Prostate gland (tissue), 2 donors: ENCODE results near the gene COLEC12. TPM values are rescaled to one million over a fixed set of nuclear protein-coding genes. Genes with fewer than 3 reads are reported as not detected.

ENCODE experiments used
- DNase-seq: peaks from one replicate; pipeline ENCODE4 v3.0.0-alpha.2; 2019; ENCODE audit warnings: low spot score
- H3K27ac ChIP-seq, 2 donors: fragments of 200-600 bp; sonication (generic); 2 replicates each; pipeline ENCODE4 v1.5.1; 2017 to 2019
- H3K27me3 ChIP-seq: fragments of 200-600 bp; sonication (generic); replicated peaks from 2 replicates; pipeline ENCODE4 v1.5.1; 2019; ENCODE audit not compliant: insufficient read depth
- H3K36me3 ChIP-seq, 2 donors: fragments of 200-600 bp; sonication (generic); 1 replicate in 1 of 2; 2 replicates in 1 of 2; pipeline versions ENCODE4 v1.5.1 to v1.8.1; 2017 to 2019
- H3K4me1 ChIP-seq: fragments of 200-600 bp; sonication (generic); replicated peaks from 2 replicates; pipeline ENCODE4 v1.5.1; 2019
- H3K4me3 ChIP-seq, 2 donors: fragments of 200-600 bp; sonication (generic); 2 replicates each; pipeline ENCODE4 v1.5.1; 2017 to 2019
- H3K9me3 ChIP-seq: fragments of 200-600 bp; sonication (generic); 2 replicates; pipeline ENCODE4 v1.5.1; 2017
- POLR2A ChIP-seq: fragments of 450-650 bp; IDR thresholded peaks from one replicate; pipeline ENCODE4 v1.6.1; 2016; ENCODE audit warnings: antibody characterized with exemption, mild to moderate bottlenecking
- POLR2AphosphoS5 ChIP-seq: sonication (generic); formaldehyde crosslinking; IDR thresholded peaks from one replicate; pipeline ENCODE4 v1.6.1; 2017; ENCODE audit warnings: antibody characterized with exemption
- WGBS: methylation state at CpG from one replicate; pipeline ENCODE4 v1.1.5; 2018; 5-methylcytosine and 5-hydroxymethylcytosine counted together
- intact Hi-C: fragments of 100-400 bp; cut with DNase I; formaldehyde crosslinking; loops from one replicate; pipeline ENCODE4 v1.14.2; 2022
- total RNA-seq, 2 donors: library from RNA; depleted of rRNA; stranded (reverse); fragments of >200 nt; gene quantifications; one replicate each; pipeline ENCODE4 v1.1.0, GENCODE V29; 2016
- TF ChIP-seq, protein P1 (sequence below), 4 experiments: fragments of 200-600 bp in 2 of 4; fragments of 450-650 bp in 2 of 4; sonication (generic) in 2 of 4; IDR thresholded peaks; 1 replicate in 3 of 4; 2 replicates in 1 of 4; pipeline ENCODE4 v1.5.1; 2016 to 2019; ENCODE audit warnings: antibody characterized with exemption in 4 of 4, mild to moderate bottlenecking in 2 of 4, moderate library complexity in 2 of 4

Gene COLEC12
- total RNA-seq, 2 donors from 2014 or later = 11.1 to 35.0 TPM

DNA sequence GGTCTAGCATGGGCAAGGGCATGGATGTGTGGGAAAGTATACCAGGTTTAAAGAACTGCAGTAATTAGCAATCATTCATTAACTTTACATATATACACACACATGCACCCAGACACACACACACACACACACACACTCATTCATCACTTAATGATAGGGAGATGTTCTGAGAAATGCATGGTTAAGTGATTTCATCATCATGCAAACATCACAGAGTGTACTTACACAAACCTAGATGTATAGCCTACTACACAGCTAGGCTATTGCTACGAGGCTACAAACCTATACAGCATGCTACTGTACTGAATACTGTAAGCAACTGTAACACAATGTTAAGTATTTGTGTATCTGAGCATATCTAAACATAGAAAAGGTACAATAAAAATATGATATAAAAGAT is 83.6 kb downstream of the COLEC12 start:
- no peak overlapping the region for H3K27ac ChIP-seq
- intact Hi-C loops = no loop called here
- TF ChIP-seq POLR2A (no peak), POLR2AphosphoS5 (no peak)
- TF ChIP-seq, protein P1, sequence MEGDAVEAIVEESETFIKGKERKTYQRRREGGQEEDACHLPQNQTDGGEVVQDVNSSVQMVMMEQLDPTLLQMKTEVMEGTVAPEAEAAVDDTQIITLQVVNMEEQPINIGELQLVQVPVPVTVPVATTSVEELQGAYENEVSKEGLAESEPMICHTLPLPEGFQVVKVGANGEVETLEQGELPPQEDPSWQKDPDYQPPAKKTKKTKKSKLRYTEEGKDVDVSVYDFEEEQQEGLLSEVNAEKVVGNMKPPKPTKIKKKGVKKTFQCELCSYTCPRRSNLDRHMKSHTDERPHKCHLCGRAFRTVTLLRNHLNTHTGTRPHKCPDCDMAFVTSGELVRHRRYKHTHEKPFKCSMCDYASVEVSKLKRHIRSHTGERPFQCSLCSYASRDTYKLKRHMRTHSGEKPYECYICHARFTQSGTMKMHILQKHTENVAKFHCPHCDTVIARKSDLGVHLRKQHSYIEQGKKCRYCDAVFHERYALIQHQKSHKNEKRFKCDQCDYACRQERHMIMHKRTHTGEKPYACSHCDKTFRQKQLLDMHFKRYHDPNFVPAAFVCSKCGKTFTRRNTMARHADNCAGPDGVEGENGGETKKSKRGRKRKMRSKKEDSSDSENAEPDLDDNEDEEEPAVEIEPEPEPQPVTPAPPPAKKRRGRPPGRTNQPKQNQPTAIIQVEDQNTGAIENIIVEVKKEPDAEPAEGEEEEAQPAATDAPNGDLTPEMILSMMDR (IDR thresholded peaks at IDR 0.05) = no peak
- H3K27me3 ChIP-seq = no peaks in the 10 kb centered on the region
- DNase-seq = no peak
- no peaks in the 10 kb centered on the region for H3K36me3 ChIP-seq
- WGBS = 84% methylated on average over 1 of the region's 1 CpG
- H3K4me3 ChIP-seq = no peak overlapping the region
- H3K4me1 ChIP-seq = no peaks in the 10 kb centered on the region
- no peaks in the 10 kb centered on the region for H3K9me3 ChIP-seq

DNA sequence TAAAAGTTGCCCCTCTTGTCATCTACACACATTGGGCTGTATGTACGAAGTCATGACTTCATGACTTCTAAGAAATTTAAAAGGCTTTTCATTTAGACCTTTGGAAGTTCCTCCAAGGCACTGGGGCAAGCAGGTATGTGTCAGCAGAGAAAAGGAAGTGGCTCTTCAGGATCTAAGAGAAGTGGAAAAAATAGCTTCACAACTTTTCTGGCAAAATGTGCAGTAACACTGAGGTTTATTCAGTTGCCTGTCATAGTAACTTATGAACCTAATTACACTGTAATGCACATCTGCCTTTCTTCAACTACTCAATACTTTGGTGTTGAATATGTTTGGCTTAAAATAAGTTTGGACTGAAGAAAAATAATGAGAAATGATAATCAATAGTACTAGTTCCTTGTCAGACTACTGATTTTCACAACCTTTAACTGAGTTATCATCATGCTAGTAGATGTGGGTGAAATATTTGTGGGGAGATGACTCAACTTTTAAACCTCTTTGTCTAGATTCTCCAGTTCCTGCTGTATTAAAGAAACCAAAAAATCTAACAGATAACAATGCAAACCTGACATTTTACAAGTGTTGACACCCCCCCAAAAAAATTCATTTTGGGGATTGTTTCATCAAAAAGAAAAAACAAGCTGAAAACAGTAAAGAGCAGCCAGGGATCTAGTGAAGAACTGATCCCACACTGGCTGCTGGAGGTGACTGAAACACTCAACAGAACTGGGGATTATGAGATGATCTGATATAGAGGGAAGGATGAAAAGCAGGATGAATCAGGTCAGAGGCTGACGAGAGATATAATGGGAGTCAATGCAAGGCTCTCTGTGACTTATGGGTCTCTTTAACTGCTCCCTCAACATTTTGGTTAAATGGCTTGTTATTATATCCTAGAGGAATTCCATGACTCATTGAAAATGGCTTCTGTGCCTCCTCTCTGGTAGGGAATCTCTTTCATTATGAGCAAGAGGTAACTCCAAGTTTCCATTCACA is 84.6 kb downstream of the COLEC12 start:
- Histone ChIP-seq H3K36me3 (no peaks in the 10 kb centered on the region), H3K4me1 (no peaks in the 10 kb centered on the region), H3K4me3 (no peak overlapping the region), H3K27me3 (no peaks in the 10 kb centered on the region), H3K9me3 (no peaks in the 10 kb centered on the region), H3K27ac (no peak overlapping the region)
- WGBS = 77% methylated on average over 2 of the region's 2 CpGs
- no peak for DNase-seq
- TF ChIP-seq, protein P1 (IDR thresholded peaks at IDR 0.05) = no peak
- no peak for TF ChIP-seq POLR2AphosphoS5
- intact Hi-C loops = no loop called here

DNA sequence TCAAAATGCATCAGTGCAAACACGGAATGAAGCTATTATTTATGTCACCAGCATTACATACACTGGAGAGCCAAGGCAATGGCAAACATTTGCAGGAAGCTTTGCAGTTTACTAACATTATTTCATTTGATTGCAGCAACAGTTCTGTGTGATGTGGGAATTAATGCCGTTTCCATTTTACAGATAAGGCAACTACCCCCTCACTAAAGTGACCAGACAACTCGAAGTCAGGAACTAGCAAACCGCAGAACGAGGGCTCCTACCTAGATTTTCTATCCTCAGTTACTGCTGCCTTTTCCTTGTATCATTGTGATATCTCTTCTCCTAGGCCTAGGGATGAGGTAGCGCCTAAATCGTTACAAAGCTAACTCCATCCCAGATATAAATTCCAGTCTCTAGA is 85.5 kb downstream of the COLEC12 start:
- Histone ChIP-seq H3K36me3 (no peaks in the 10 kb centered on the region), H3K4me3 (no peak overlapping the region), H3K27me3 (no peaks in the 10 kb centered on the region), H3K9me3 (no peaks in the 10 kb centered on the region), H3K4me1 (no peaks in the 10 kb centered on the region), H3K27ac (no peak overlapping the region)
- WGBS = 79% methylated on average over 7 of the region's 7 CpGs
- no peak for DNase-seq
- intact Hi-C loops = no loop called here
- TF ChIP-seq, protein P1 (IDR thresholded peaks at IDR 0.05) = no peak
- TF ChIP-seq POLR2AphosphoS5 (no peak), POLR2A (no peak)

DNA sequence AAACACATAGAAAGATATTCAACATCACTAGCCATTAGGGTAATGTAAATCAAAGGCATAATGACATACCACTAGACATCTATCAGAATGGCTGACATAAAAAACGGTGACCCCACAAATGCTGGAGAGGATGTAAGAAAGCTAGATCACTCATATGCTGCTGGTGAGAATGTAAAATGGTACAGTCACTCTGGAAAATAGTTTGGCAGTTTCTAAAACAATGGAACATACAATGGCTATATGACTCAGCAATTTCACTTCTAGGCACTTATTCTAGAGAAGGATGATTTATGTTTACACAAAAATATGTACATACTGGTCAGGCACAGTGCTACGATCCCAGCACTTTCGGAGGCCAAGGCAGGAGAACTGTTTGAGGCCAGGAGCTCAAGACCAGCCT is 87.3 kb downstream of the COLEC12 start:
- 74% methylated on average over 3 of the region's 3 CpGs for WGBS
- Histone ChIP-seq H3K36me3 (no peaks in the 10 kb centered on the region), H3K9me3 (no peaks in the 10 kb centered on the region), H3K4me1 (no peaks in the 10 kb centered on the region), H3K27me3 (no peaks in the 10 kb centered on the region), H3K27ac (no peak overlapping the region), H3K4me3 (no peak overlapping the region)
- no peak for DNase-seq
- intact Hi-C loops = no loop called here
- TF ChIP-seq POLR2AphosphoS5 (no peak), POLR2A (no peak)
- TF ChIP-seq, protein P1 (IDR thresholded peaks at IDR 0.05) = no peak

DNA sequence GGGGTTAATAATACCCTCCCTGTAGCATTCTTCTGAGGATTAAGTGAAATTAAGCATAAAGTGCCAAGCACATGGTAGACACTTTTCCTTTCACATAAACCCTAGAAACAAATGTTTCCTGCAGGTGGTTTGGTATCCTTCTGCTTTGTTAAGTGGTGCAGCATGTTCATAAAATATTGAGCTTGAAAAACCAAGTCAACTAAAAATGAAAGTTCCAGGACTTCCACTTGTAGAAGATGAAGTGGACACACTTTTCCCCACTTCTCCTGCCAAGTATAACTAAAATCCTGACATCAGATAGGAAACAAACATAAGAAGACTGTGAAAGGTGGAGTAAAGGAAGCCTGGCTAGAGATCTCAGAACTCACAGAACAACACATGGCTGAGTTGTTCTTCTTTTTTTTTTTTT is 90.5 kb downstream of the COLEC12 start:
- TF ChIP-seq POLR2AphosphoS5 = no peak
- TF ChIP-seq, protein P1 (IDR thresholded peaks at IDR 0.05) = no peak
- TF ChIP-seq POLR2A = no peak
- H3K27me3 ChIP-seq = no peaks in the 10 kb centered on the region
- DNase-seq = no peak
- H3K4me1 ChIP-seq = no peaks in the 10 kb centered on the region
- H3K36me3 ChIP-seq = no peaks in the 10 kb centered on the region
- no peak overlapping the region for H3K27ac ChIP-seq
- no peak overlapping the region for H3K4me3 ChIP-seq
- intact Hi-C loops = no loop called here
- H3K9me3 ChIP-seq = no peaks in the 10 kb centered on the region
